ENCODE measurements around the gene TGM5.
"Not testable (repeated sequence)": the region's sequence is repeated elsewhere in the genome, so short reads cannot be mapped to it uniquely, and the experiment has no call there.

The TGM5 gene

GRCh38 chr15:43275740-43276562 is 9.2 kb upstream of the TGM5 start:
- DNase-seq, result no peak

- DNase-seq, result no peak
Measured at GRCh38 chr15:43274136-43274535, 7.4 kb upstream of the TGM5 start.

GRCh38 chr15:43273243-43273642 is 6.5 kb upstream of the TGM5 start:
- DNase-seq, result no peak

- DNase-seq, result not testable (repeated sequence)
Measured at GRCh38 chr15:43271908-43272307, 5.2 kb upstream of the TGM5 start.

- DNase-seq, result peak in 1 of 5 experiments; percentile 20
Measured at GRCh38 chr15:43270676-43271306, 4.1 kb upstream of the TGM5 start.

- no peak for DNase-seq
Measured at GRCh38 chr15:43270113-43270665, 3.5 kb upstream of the TGM5 start.

- DNase-seq, result no peak
Measured at GRCh38 chr15:43268111-43269105, 1.7 kb upstream of the TGM5 start.

- DNase-seq, result no peak
Measured at GRCh38 chr15:43267439-43267838, 711 bp upstream of the TGM5 start.

GRCh38 chr15:43266386-43266785 is 342 bp downstream of the TGM5 start:
- no peak for DNase-seq

GRCh38 chr15:43260011-43260615 is 6.6 kb downstream of the TGM5 start:
- no peak for DNase-seq

GRCh38 chr15:43258781-43259180 is 7.9 kb downstream of the TGM5 start:
- no peak for DNase-seq

- DNase-seq, result no peak
Measured at GRCh38 chr15:43256341-43256740, 10.4 kb downstream of the TGM5 start.

- no peak for DNase-seq
Measured at GRCh38 chr15:43255376-43255775, 11.4 kb downstream of the TGM5 start.

- peak in 2 of 5 experiments; percentile 42 to 57 for DNase-seq
Measured at GRCh38 chr15:43253431-43254403, 13.0 kb downstream of the TGM5 start.

GRCh38 chr15:43251871-43252250 is 14.9 kb downstream of the TGM5 start:
- DNase-seq, result no peak

GRCh38 chr15:43251185-43251870 is 15.4 kb downstream of the TGM5 start:
- DNase-seq, result no peak

GRCh38 chr15:43250785-43251184 is 15.9 kb downstream of the TGM5 start:
- no peak for DNase-seq

- DNase-seq, result peak in 1 of 5 experiments; percentile 10
Measured at GRCh38 chr15:43249699-43250203, 17.0 kb downstream of the TGM5 start.

- no peak for DNase-seq
Measured at GRCh38 chr15:43249236-43249635, 17.5 kb downstream of the TGM5 start.

- no peak for DNase-seq
Measured at GRCh38 chr15:43246261-43246774, 20.4 kb downstream of the TGM5 start.
